LNCAP (cell line): Measurements from ENCODE around the gene GNA12.

Experiments used
- CTCF ChIP-seq: fragments of 450-650 bp; IDR thresholded peaks from 2 replicates; pipeline ENCODE4 v1.5.1; 2017; ENCODE audit warnings: mild to moderate bottlenecking

Gene GNA12

GRCh38 chr7:2856388-2857169 lies 12.5 kb upstream of the GNA12 start:
- TF ChIP-seq CTCF: no peak

GRCh38 chr7:2855386-2855785 lies 11.3 kb upstream of the GNA12 start:
- no peak for TF ChIP-seq CTCF

- no peak for TF ChIP-seq CTCF
Measured at GRCh38 chr7:2853147-2853546, 9.0 kb upstream of the GNA12 start.

- no peak for TF ChIP-seq CTCF
Measured at GRCh38 chr7:2851497-2851896, 7.4 kb upstream of the GNA12 start.

- TF ChIP-seq CTCF: no peak
Measured at GRCh38 chr7:2849941-2850766, 6.0 kb upstream of the GNA12 start.

GRCh38 chr7:2845034-2845592 lies 1.0 kb upstream of the GNA12 start:
- TF ChIP-seq CTCF: no peak

GRCh38 chr7:2843711-2844152 lies 376 bp downstream of the GNA12 start:
- no peak for TF ChIP-seq CTCF
